Endothelial cell of umbilical vein (primary cell): ENCODE data around the gene MICAL3. TPM values are rescaled to one million over a fixed set of nuclear protein-coding genes. Genes with fewer than 3 reads are reported as not detected.

Source experiments
- BruUV-seq: library from RNA; stranded (reverse); fragments of 400-500 nt; replicated peaks from 2 replicates; lab custom pipeline; 2021; lab: Mats Ljungman, UMichigan
- CTCF ChIA-PET: fragments of 300-600, 350-600 bp; sonication (Branson Sonifier 250); formaldehyde crosslinking; loops from one replicate; lab custom pipeline; 2021; ENCODE audit warnings: antibody characterized with exemption, inconsistent platforms; lab: Charles Lee
- POLR2A ChIA-PET: fragments of 300-600, 350-600 bp; sonication (Branson Sonifier 250); formaldehyde crosslinking; loops from one replicate; lab custom pipeline; 2021; ENCODE audit warnings: antibody characterized with exemption, inconsistent platforms; lab: Charles Lee
- DNase-seq: peaks from one replicate; pipeline ENCODE4 v3.0.0-alpha.2; 2011; ENCODE audit warnings: low read depth, low spot score
- FAIRE-seq: peaks from 2 replicates; lab custom pipeline; 2011; peaks lifted over from hg19 to GRCh38; lab: Jason Lieb, UNC
- H2AFZ ChIP-seq: 2 replicates; pipeline ENCODE4 v1.6.0; 2012; ENCODE audit warnings: low read depth, low read length, control low read depth, inconsistent platforms
- H3K27ac ChIP-seq: 2 replicates; pipeline ENCODE4 v1.5.1; 2011; ENCODE audit warnings: low read depth, mild to moderate bottlenecking, control low read depth, low read length, moderate library complexity; ENCODE audit not compliant: insufficient read depth
- H3K27me3 ChIP-seq, 2 experiments: 2 replicates each; pipeline versions ENCODE4 v1.6.0 to v1.6.1; 2011; ENCODE audit warnings: low read length in 2 of 2, mixed read lengths in 1 of 2; ENCODE audit not compliant: control insufficient read depth in 2 of 2, insufficient read depth in 2 of 2
- H3K36me3 ChIP-seq, 2 experiments: 2 replicates in 1 of 2; 3 replicates in 1 of 2; pipeline ENCODE4 v1.5.1; 2011; ENCODE audit warnings: low read length in 2 of 2, mild to moderate bottlenecking in 1 of 2, moderate library complexity in 1 of 2; ENCODE audit not compliant: control insufficient read depth in 2 of 2, insufficient read depth in 2 of 2; ENCODE audit errors: extremely low read depth in 1 of 2
- H3K4me1 ChIP-seq: 3 replicates; pipeline ENCODE4 v1.5.1; 2011; ENCODE audit warnings: mild to moderate bottlenecking, low read length; ENCODE audit not compliant: control insufficient read depth, insufficient read depth; ENCODE audit errors: extremely low read depth
- H3K4me2 ChIP-seq: 2 replicates; pipeline ENCODE4 v1.6.1; 2011; ENCODE audit warnings: low read length, control low read depth, mixed read lengths; ENCODE audit not compliant: insufficient read depth
- H3K4me3 ChIP-seq, 3 experiments: fragments of 200-600 bp in 1 of 3; sonication (generic), shearing (Covaris generic) in 1 of 3; replicated peaks in 1 of 3; 2 replicates each; pipeline ENCODE4 v1.5.1; 2011 to 2016; ENCODE audit warnings: control low read depth in 3 of 3, low read length in 3 of 3, mild to moderate bottlenecking in 2 of 3, inconsistent platforms in 1 of 3, low read depth in 1 of 3, moderate library complexity in 1 of 3; ENCODE audit not compliant: insufficient read depth in 1 of 3
- H3K79me2 ChIP-seq: 2 replicates; pipeline ENCODE4 v1.6.0; 2012; ENCODE audit warnings: low read length, inconsistent platforms; ENCODE audit not compliant: control insufficient read depth, insufficient read depth
- H3K9ac ChIP-seq: replicated peaks from 2 replicates; pipeline ENCODE3; 2011; ENCODE audit warnings: low read length, control low read depth; ENCODE audit not compliant: insufficient read depth; ENCODE audit errors: extremely low read depth
- H3K9me1 ChIP-seq: replicated peaks from 3 replicates; pipeline ENCODE4 v1.6.0; 2011; ENCODE audit warnings: mild to moderate bottlenecking, low read length; ENCODE audit not compliant: control insufficient read depth, insufficient read depth; ENCODE audit errors: extremely low read depth
- H3K9me3 ChIP-seq: replicated peaks from 2 replicates; pipeline ENCODE4 v1.5.1; 2012; ENCODE audit warnings: low read length, inconsistent platforms; ENCODE audit not compliant: control insufficient read depth, insufficient read depth
- H4K20me1 ChIP-seq: replicated peaks from 2 replicates; pipeline ENCODE3; 2011; ENCODE audit warnings: mild to moderate bottlenecking, low read length; ENCODE audit not compliant: control insufficient read depth, insufficient read depth; ENCODE audit errors: extremely low read depth
- EZH2 ChIP-seq: IDR thresholded peaks from 2 replicates; pipeline ENCODE4 v1.6.1; 2012; ENCODE audit warnings: borderline replicate concordance, low read depth, mild to moderate bottlenecking, moderate library complexity, low read length, inconsistent platforms; ENCODE audit not compliant: severe bottlenecking
- FOS ChIP-seq: IDR thresholded peaks from 2 replicates; pipeline ENCODE4 v1.6.1; 2011; ENCODE audit warnings: mild to moderate bottlenecking, low read length, moderate library complexity, borderline replicate concordance; ENCODE audit not compliant: insufficient read depth
- GATA2 ChIP-seq: IDR thresholded peaks from 2 replicates; pipeline ENCODE4 v1.7.0; 2011; ENCODE audit warnings: low read depth, mild to moderate bottlenecking, moderate library complexity, mixed read lengths, low read length; ENCODE audit not compliant: insufficient read length, insufficient read depth
- JUN ChIP-seq: IDR thresholded peaks from 2 replicates; pipeline ENCODE4 v1.6.1; 2011; ENCODE audit warnings: borderline replicate concordance, low read depth; ENCODE audit not compliant: insufficient read length, insufficient read depth
- MAX ChIP-seq: IDR thresholded peaks from 2 replicates; pipeline ENCODE4 v1.6.1; 2011; ENCODE audit not compliant: insufficient read depth, insufficient read length
- MYC ChIP-seq: IDR thresholded peaks from one replicate; pipeline ENCODE4 v1.6.1; 2011; ENCODE audit warnings: mild to moderate bottlenecking, low read depth, low read length
- POLR2A ChIP-seq: IDR thresholded peaks from 2 replicates; pipeline ENCODE4 v1.6.1; 2012; ENCODE audit warnings: low read depth, mild to moderate bottlenecking, control low read depth, low read length
- POLR2AphosphoS5 ChIP-seq: IDR thresholded peaks from 2 replicates; pipeline ENCODE4 v1.6.1; 2012; ENCODE audit warnings: low read depth, mild to moderate bottlenecking, control low read depth, low read length, moderate library complexity; ENCODE audit not compliant: insufficient read depth
- dilution Hi-C: fragments of 300-500 bp; cut with MboI; formaldehyde crosslinking; loops from one replicate; pipeline ENCODE4 v1.15.0; 2019; ENCODE audit warnings: low sequenced_read_pairs; ENCODE audit not compliant: extremely low pct_ligation_motif_present
- intact Hi-C: fragments of 100-400 bp; cut with micrococcal nuclease; formaldehyde crosslinking; loops from one replicate; pipeline ENCODE4 v1.10.0; 2022
- polyA plus RNA-seq, 4 experiments: library from polyadenylated mRNA; depleted of rRNA in 3 of 4; stranded (reverse) in 3 of 4; unstranded in 1 of 4; fragments of >200 nt; gene quantifications; 2 replicates each; pipeline versions ENCODE4 v1.2.1 to v1.2.3, GENCODE V29; 2011 to 2012; ENCODE audit warnings: missing spikeins in 1 of 4
- total RNA-seq: library from RNA; stranded (reverse); gene quantifications from 2 replicates; pipeline ENCODE4 v1.2.3, GENCODE V29; 2021
- TF ChIP-seq, protein P1 (sequence below), 2 donors: IDR thresholded peaks; 1 replicate in 1 of 2; 2 replicates in 1 of 2; pipeline ENCODE4 v1.5.1; 2011; ENCODE audit warnings: low read length in 2 of 2, mild to moderate bottlenecking in 2 of 2, moderate library complexity in 2 of 2, control low read depth in 1 of 2, inconsistent platforms in 1 of 2, low read depth in 1 of 2; ENCODE audit not compliant: insufficient read depth in 1 of 2; ENCODE audit errors: extremely low read depth in 1 of 2

The MICAL3 gene
- total and polyA plus RNA-seq, 2 donors (not counting 3 experiments of a cell fraction or from before 2014, with no cell fraction given) = 14.5 to 63.7 TPM

GRCh38 chr22:18059094-18059417 is 34.7 kb upstream of the MICAL3 start:
- no TSS peak for BruUV-seq
- DNase-seq = no peak
- Histone ChIP-seq H3K27ac (no peak overlapping the region), H3K27me3 (peaks cover 0 to 2% of the 10 kb centered on the region in 2 experiments), H3K36me3 (no peaks in the 10 kb centered on the region), H3K4me2 (no peak overlapping the region), H3K4me3 (no peak overlapping the region), H3K9me1 (no peaks in the 10 kb centered on the region), H3K9me3 (no peaks in the 10 kb centered on the region), H3K9ac (no peak overlapping the region), H4K20me1 (no peaks in the 10 kb centered on the region), H2AFZ (no peak overlapping the region), H3K79me2 (no peaks in the 10 kb centered on the region), H3K4me1 (peaks cover 16% of the 10 kb centered on the region)
- ChIA-PET CTCF (interaction anchor here (1.4 kb wide), 1 partner anchor 17 kb away, joined by 5 read pairs; no protein-coding TSS in a partner anchor), POLR2A (no interaction called here)
- TF ChIP-seq FOS = no peak
- no peak for TF ChIP-seq POLR2A
- TF ChIP-seq POLR2AphosphoS5 = no peak
- TF ChIP-seq GATA2 = no peak
- TF ChIP-seq, protein P1, sequence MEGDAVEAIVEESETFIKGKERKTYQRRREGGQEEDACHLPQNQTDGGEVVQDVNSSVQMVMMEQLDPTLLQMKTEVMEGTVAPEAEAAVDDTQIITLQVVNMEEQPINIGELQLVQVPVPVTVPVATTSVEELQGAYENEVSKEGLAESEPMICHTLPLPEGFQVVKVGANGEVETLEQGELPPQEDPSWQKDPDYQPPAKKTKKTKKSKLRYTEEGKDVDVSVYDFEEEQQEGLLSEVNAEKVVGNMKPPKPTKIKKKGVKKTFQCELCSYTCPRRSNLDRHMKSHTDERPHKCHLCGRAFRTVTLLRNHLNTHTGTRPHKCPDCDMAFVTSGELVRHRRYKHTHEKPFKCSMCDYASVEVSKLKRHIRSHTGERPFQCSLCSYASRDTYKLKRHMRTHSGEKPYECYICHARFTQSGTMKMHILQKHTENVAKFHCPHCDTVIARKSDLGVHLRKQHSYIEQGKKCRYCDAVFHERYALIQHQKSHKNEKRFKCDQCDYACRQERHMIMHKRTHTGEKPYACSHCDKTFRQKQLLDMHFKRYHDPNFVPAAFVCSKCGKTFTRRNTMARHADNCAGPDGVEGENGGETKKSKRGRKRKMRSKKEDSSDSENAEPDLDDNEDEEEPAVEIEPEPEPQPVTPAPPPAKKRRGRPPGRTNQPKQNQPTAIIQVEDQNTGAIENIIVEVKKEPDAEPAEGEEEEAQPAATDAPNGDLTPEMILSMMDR (IDR thresholded peaks at IDR 0.05; ENCODE audit: extremely low read depth in 1 of 2, insufficient read depth in 1 of 2, low read depth in 1 of 2, low read length in 2 of 2) = no peak
- no peak for TF ChIP-seq JUN
- TF ChIP-seq EZH2 = no peak
- TF ChIP-seq MYC = no peak
- no peak for TF ChIP-seq MAX
- dilution Hi-C loops (no loop called here), intact Hi-C loops (no loop called here)
- FAIRE-seq = no peak
